PC-9 (cell line): ENCODE results near the gene SMIM1. TPM values are rescaled to one million over a fixed set of nuclear protein-coding genes. Genes with fewer than 3 reads are reported as not detected.

Source experiments
- BruUV-seq: library from RNA; stranded (reverse); fragments of 400-500 nt; replicated peaks from 2 replicates; lab custom pipeline; 2021; lab: Mats Ljungman, UMichigan
- CTCF ChIA-PET: fragments of 300-600 bp; sonication (Branson Sonifier 250); formaldehyde crosslinking; loops from one replicate; lab custom pipeline; 2022; ENCODE audit warnings: antibody characterized with exemption; lab: Charles Lee
- POLR2A ChIA-PET: fragments of 300-600 bp; sonication (Branson Sonifier 250); formaldehyde crosslinking; loops from one replicate; lab custom pipeline; 2022; ENCODE audit warnings: antibody characterized with exemption; ENCODE audit not compliant: unreplicated experiment; lab: Charles Lee
- DNase-seq, 2 experiments: peaks; one replicate each; pipeline versions ENCODE4 v3.0.0 to v3.0.0-alpha.2; 2015 to 2022; ENCODE audit warnings: mixed read lengths in 1 of 2
- H2AFZ ChIP-seq: fragments of 200-600 bp; sonication (generic); 2 replicates; pipeline ENCODE4 v1.8.1; 2017; ENCODE audit warnings: antibody characterized with exemption
- H3F3A ChIP-seq: fragments of 200-600 bp; sonication (generic); 2 replicates; pipeline ENCODE4 v1.8.1; 2017; ENCODE audit warnings: antibody characterized with exemption, mild to moderate bottlenecking, low read depth; ENCODE audit not compliant: insufficient read depth
- H3K27ac ChIP-seq: fragments of 200-600 bp; sonication (generic); 2 replicates; pipeline ENCODE4 v1.6.1; 2016; ENCODE audit warnings: mixed run types
- H3K27me3 ChIP-seq: fragments of 200-600 bp; sonication (generic); 2 replicates; pipeline ENCODE4 v1.6.1; 2016; ENCODE audit warnings: low read depth, mixed run types; ENCODE audit not compliant: insufficient read depth
- H3K36me3 ChIP-seq: fragments of 200-600 bp; sonication (generic); 2 replicates; pipeline ENCODE4 v1.6.1; 2016; ENCODE audit warnings: low read depth, mixed run types
- H3K4me1 ChIP-seq: fragments of 200-600 bp; sonication (generic); replicated peaks from 2 replicates; pipeline ENCODE4 v1.6.1; 2016; ENCODE audit warnings: mixed run types; ENCODE audit not compliant: insufficient read depth
- H3K4me2 ChIP-seq: fragments of 200-600 bp; sonication (generic); 2 replicates; pipeline ENCODE4 v1.6.1; 2017; ENCODE audit warnings: mixed run types
- H3K4me3 ChIP-seq: fragments of 200-600 bp; sonication (generic); 2 replicates; pipeline ENCODE4 v1.6.1; 2016; ENCODE audit warnings: mixed run types
- H3K79me2 ChIP-seq: fragments of 200-600 bp; sonication (generic); 2 replicates; pipeline ENCODE4 v1.6.1; 2017; ENCODE audit warnings: low read depth, mixed run types
- H3K9me2 ChIP-seq: fragments of 200-600 bp; sonication (generic); 2 replicates; pipeline ENCODE4 v1.8.1; 2017; ENCODE audit warnings: mild to moderate bottlenecking; ENCODE audit not compliant: insufficient read depth
- H3K9me3 ChIP-seq: fragments of 200-600 bp; sonication (generic); 2 replicates; pipeline ENCODE4 v1.8.1; 2016; ENCODE audit warnings: low read depth; ENCODE audit not compliant: insufficient read depth
- H4K20me1 ChIP-seq: fragments of 200-600 bp; sonication (generic); 2 replicates; pipeline ENCODE4 v1.8.1; 2017; ENCODE audit not compliant: insufficient read depth
- CTCF ChIP-seq: fragments of 200-600 bp; sonication (generic); conservative IDR thresholded peaks from 2 replicates; pipeline ENCODE4 v1.6.1; 2017; ENCODE audit warnings: mixed run types, antibody characterized with exemption, mild to moderate bottlenecking, moderate library complexity
- EZH2 ChIP-seq: fragments of 200-600 bp; sonication (generic); IDR thresholded peaks from 2 replicates; pipeline ENCODE4 v1.8.0; 2017; ENCODE audit warnings: antibody characterized with exemption, low read depth
- intact Hi-C: fragments of 100-400 bp; cut with micrococcal nuclease; formaldehyde crosslinking; loops from one replicate; pipeline ENCODE4 v1.10.0; 2022; ENCODE audit not compliant: unreplicated experiment
- total RNA-seq: library from RNA; stranded (reverse); gene quantifications from 2 replicates; pipeline ENCODE4 v1.2.3, GENCODE V29; 2021

Gene SMIM1
- total RNA-seq, 1 experiment from 2014 or later = 5.9 TPM

GRCh38 chr1:3821447-3821846 is 48.9 kb downstream of the SMIM1 start:
- ChIA-PET POLR2A (no interaction called here), CTCF (no interaction called here)
- H3K4me3 ChIP-seq = no peak overlapping the region
- H3K9me2 ChIP-seq = no peaks in the 10 kb centered on the region
- no TSS peak for BruUV-seq
- no peaks in the 10 kb centered on the region for H3K27me3 ChIP-seq
- no peaks in the 10 kb centered on the region for H3F3A ChIP-seq
- no peak overlapping the region for H2AFZ ChIP-seq
- no peaks in the 10 kb centered on the region for H3K4me1 ChIP-seq
- H3K79me2 ChIP-seq = no peaks in the 10 kb centered on the region
- TF ChIP-seq CTCF = no peak
- TF ChIP-seq EZH2 = no peak
- H3K9me3 ChIP-seq = no peaks in the 10 kb centered on the region
- no peak for DNase-seq
- intact Hi-C loops = no loop called here
- H3K27ac ChIP-seq = no peak overlapping the region
- H3K36me3 ChIP-seq = no peaks in the 10 kb centered on the region
- no peak overlapping the region for H3K4me2 ChIP-seq
- H4K20me1 ChIP-seq = no peaks in the 10 kb centered on the region

- H3K4me1 ChIP-seq = no peaks in the 10 kb centered on the region
- ChIA-PET POLR2A (no interaction called here), CTCF (no interaction called here)
- H3K36me3 ChIP-seq = no peaks in the 10 kb centered on the region
- H3K27ac ChIP-seq = no peak overlapping the region
- no peaks in the 10 kb centered on the region for H3K27me3 ChIP-seq
- no peak overlapping the region for H3K4me2 ChIP-seq
- no peaks in the 10 kb centered on the region for H3K9me2 ChIP-seq
- no peaks in the 10 kb centered on the region for H3F3A ChIP-seq
- no peaks in the 10 kb centered on the region for H3K9me3 ChIP-seq
- no peak overlapping the region for H3K4me3 ChIP-seq
- intact Hi-C loops = no loop called here
- DNase-seq = no peak
- no peaks in the 10 kb centered on the region for H3K79me2 ChIP-seq
- TF ChIP-seq EZH2 (no peak), CTCF (no peak)
- no TSS peak for BruUV-seq
- no peak overlapping the region for H2AFZ ChIP-seq
- H4K20me1 ChIP-seq = no peaks in the 10 kb centered on the region
Observed at GRCh38 chr1:3821908-3822307, 49.4 kb downstream of the SMIM1 start.

GRCh38 chr1:3822421-3822820 is 49.9 kb downstream of the SMIM1 start:
- ChIA-PET CTCF (no interaction called here), POLR2A (no interaction called here)
- H3K9me3 ChIP-seq = no peaks in the 10 kb centered on the region
- H3K36me3 ChIP-seq = no peaks in the 10 kb centered on the region
- H3K27ac ChIP-seq = no peak overlapping the region
- no peaks in the 10 kb centered on the region for H3F3A ChIP-seq
- no peak for DNase-seq
- H3K9me2 ChIP-seq = no peaks in the 10 kb centered on the region
- H3K27me3 ChIP-seq = no peaks in the 10 kb centered on the region
- H3K4me2 ChIP-seq = no peak overlapping the region
- H4K20me1 ChIP-seq = no peaks in the 10 kb centered on the region
- no peak overlapping the region for H2AFZ ChIP-seq
- no TSS peak for BruUV-seq
- no peaks in the 10 kb centered on the region for H3K79me2 ChIP-seq
- H3K4me1 ChIP-seq = no peaks in the 10 kb centered on the region
- TF ChIP-seq CTCF (no peak), EZH2 (no peak)
- intact Hi-C loops = no loop called here
- no peak overlapping the region for H3K4me3 ChIP-seq
